Measurements from ENCODE around the gene MCL1.

MCL1 gene

DNA sequence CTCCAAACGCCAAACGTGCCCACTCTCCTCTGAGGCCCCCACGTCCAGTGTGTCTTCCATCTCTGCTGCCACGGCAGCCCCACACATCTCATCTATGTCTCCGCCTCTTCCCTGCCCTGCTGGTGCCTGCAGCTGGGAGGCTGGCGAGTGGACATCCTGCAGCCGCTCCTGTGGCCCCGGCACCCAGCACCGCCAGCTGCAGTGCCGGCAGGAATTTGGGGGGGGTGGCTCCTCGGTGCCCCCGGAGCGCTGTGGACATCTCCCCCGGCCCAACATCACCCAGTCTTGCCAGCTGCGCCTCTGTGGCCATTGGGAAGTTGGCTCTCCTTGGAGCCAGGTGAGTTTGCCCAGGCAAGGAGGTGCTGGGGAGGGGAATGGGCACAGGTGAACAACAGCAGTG lies 21.6 kb downstream of the MCL1 start:
- no peaks in the 10 kb centered on the region for H4K20me1 ChIP-seq (ENCODE audit: low read depth, low read length)
- H3F3A ChIP-seq (ENCODE audit: insufficient read depth) = peaks cover 25% of the 10 kb centered on the region
- H3K4me3 ChIP-seq (ENCODE audit: insufficient read depth, low read length, poor library complexity, severe bottlenecking) = no peak overlapping the region
- H3K36me3 ChIP-seq (ENCODE audit: low read length) = no peaks in the 10 kb centered on the region
- no peaks in the 10 kb centered on the region for H3K79me2 ChIP-seq (ENCODE audit: insufficient read depth, low read length)
- H3K27me3 ChIP-seq (ENCODE audit: low read length) = no peaks in the 10 kb centered on the region
- no peaks in the 10 kb centered on the region for H3K9me2 ChIP-seq (replicated peaks; ENCODE audit: insufficient read depth, low read length)
- H3K4me2 ChIP-seq (ENCODE audit: low read depth, low read length, poor library complexity, severe bottlenecking) = no peak overlapping the region
- no peaks in the 10 kb centered on the region for H3K9me3 ChIP-seq (ENCODE audit: insufficient read depth, low read length)
- TF ChIP-seq EZH2phosphoT487 (conservative IDR thresholded peaks at IDR 0.05; ENCODE audit: low read length) = no peak
- no peak overlapping the region for H3K27ac ChIP-seq (ENCODE audit: low read depth, low read length)
- H2AFZ ChIP-seq (ENCODE audit: low read depth, low read length, severe bottlenecking) = no peak overlapping the region
- no peak overlapping the region for H3K9ac ChIP-seq (ENCODE audit: low read length)

DNA sequence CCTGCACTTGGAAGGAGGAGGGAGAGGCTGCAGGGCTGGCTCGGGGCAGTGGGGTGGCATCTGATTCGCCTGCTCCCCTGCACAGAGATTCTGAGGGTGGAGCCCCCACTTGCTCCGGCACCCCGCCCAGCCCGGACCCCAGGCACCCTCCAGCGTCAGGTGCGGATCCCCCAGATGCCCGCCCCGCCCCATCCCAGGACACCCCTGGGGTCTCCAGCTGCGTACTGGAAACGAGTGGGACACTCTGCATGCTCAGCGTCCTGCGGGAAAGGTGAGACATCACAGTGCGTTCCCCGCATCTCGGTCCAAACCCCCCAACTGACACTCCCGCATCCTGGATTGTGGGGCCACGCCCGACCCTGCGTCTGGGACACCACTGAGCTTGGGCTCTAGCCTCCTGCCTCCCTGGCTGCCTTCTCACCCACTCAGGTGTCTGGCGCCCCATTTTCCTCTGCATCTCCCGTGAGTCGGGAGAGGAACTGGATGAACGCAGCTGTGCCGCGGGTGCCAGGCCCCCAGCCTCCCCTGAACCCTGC lies 22.3 kb downstream of the MCL1 start:
- H3K79me2 ChIP-seq (ENCODE audit: insufficient read depth, low read length) = no peaks in the 10 kb centered on the region
- H3F3A ChIP-seq (ENCODE audit: insufficient read depth) = peaks cover 19% of the 10 kb centered on the region
- no peak overlapping the region for H2AFZ ChIP-seq (ENCODE audit: low read depth, low read length, severe bottlenecking)
- no peak overlapping the region for H3K9ac ChIP-seq (ENCODE audit: low read length)
- TF ChIP-seq, protein P1, sequence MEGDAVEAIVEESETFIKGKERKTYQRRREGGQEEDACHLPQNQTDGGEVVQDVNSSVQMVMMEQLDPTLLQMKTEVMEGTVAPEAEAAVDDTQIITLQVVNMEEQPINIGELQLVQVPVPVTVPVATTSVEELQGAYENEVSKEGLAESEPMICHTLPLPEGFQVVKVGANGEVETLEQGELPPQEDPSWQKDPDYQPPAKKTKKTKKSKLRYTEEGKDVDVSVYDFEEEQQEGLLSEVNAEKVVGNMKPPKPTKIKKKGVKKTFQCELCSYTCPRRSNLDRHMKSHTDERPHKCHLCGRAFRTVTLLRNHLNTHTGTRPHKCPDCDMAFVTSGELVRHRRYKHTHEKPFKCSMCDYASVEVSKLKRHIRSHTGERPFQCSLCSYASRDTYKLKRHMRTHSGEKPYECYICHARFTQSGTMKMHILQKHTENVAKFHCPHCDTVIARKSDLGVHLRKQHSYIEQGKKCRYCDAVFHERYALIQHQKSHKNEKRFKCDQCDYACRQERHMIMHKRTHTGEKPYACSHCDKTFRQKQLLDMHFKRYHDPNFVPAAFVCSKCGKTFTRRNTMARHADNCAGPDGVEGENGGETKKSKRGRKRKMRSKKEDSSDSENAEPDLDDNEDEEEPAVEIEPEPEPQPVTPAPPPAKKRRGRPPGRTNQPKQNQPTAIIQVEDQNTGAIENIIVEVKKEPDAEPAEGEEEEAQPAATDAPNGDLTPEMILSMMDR (IDR thresholded peaks at IDR 0.05; ENCODE audit: insufficient read depth, low read length, poor library complexity, severe bottlenecking) = no peak
- no peaks in the 10 kb centered on the region for H3K27me3 ChIP-seq (ENCODE audit: low read length)
- H3K9me2 ChIP-seq (replicated peaks; ENCODE audit: insufficient read depth, low read length) = no peaks in the 10 kb centered on the region
- no peaks in the 10 kb centered on the region for H4K20me1 ChIP-seq (ENCODE audit: low read depth, low read length)
- no peak overlapping the region for H3K27ac ChIP-seq (ENCODE audit: low read depth, low read length)
- H3K36me3 ChIP-seq (ENCODE audit: low read length) = no peaks in the 10 kb centered on the region
- H3K4me3 ChIP-seq (ENCODE audit: insufficient read depth, low read length, poor library complexity, severe bottlenecking) = no peak overlapping the region
- H3K4me2 ChIP-seq (ENCODE audit: low read depth, low read length, poor library complexity, severe bottlenecking) = no peak overlapping the region
- no peaks in the 10 kb centered on the region for H3K9me3 ChIP-seq (ENCODE audit: insufficient read depth, low read length)

- Histone ChIP-seq H3K27ac (ENCODE audit: low read depth, low read length) (no peak overlapping the region), H2AFZ (ENCODE audit: low read depth, low read length, severe bottlenecking) (no peak overlapping the region), H3K27me3 (ENCODE audit: low read length) (no peaks in the 10 kb centered on the region), H4K20me1 (ENCODE audit: low read depth, low read length) (no peaks in the 10 kb centered on the region), H3K4me2 (ENCODE audit: low read depth, low read length, poor library complexity, severe bottlenecking) (no peak overlapping the region), H3K4me3 (ENCODE audit: insufficient read depth, low read length, poor library complexity, severe bottlenecking) (no peak overlapping the region), H3K36me3 (ENCODE audit: low read length) (no peaks in the 10 kb centered on the region), H3K79me2 (ENCODE audit: insufficient read depth, low read length) (no peaks in the 10 kb centered on the region), H3K9me3 (ENCODE audit: insufficient read depth, low read length) (no peaks in the 10 kb centered on the region), H3K9ac (ENCODE audit: low read length) (no peak overlapping the region), H3K9me2 (replicated peaks; ENCODE audit: insufficient read depth, low read length) (no peaks in the 10 kb centered on the region), H3F3A (ENCODE audit: insufficient read depth) (peaks cover 11% of the 10 kb centered on the region)
- TF ChIP-seq EZH2phosphoT487 (conservative IDR thresholded peaks at IDR 0.05; ENCODE audit: low read length) = no peak
- TF ChIP-seq, protein P1 (IDR thresholded peaks at IDR 0.05; ENCODE audit: insufficient read depth, low read length, poor library complexity, severe bottlenecking) = no peak
Observed at GRCh38 chr1:150555971-150556865, 23.2 kb downstream of the MCL1 start.

Data from SU-DHL-6 (cell line).